Suppressor macrophage treated with lipopolysaccharide for 1 hour (primary cell): ENCODE data around the gene OVCH1.
"Not testable (repeated sequence)": the region's sequence is repeated elsewhere in the genome, so short reads cannot be mapped to it uniquely, and the experiment has no call there.

Experiments used
- DNase-seq, 3 donors: peaks; one replicate each; pipeline ENCODE4 v3.0.0-alpha.2; 2020 to 2022

The OVCH1 gene

DNA sequence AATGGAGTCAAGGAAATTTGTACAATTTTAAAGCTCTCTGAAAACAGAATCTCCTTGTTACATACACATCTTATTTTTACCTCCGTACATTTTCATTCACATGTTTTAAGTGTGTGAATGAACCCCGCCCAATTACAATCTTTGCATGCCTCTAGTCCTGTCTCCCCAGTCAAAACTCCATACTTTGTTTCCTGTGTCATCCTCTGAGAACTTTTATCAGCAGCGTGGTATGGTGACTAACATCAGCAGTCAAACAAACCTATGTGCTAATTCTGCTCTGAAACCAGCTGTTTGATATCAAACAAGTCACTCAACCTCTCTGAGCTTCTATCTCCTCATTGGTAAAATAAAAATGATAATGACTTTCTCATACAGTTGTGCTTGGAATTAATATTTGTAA is 100.7 kb downstream of the OVCH1 start:
- no peak for DNase-seq

DNA sequence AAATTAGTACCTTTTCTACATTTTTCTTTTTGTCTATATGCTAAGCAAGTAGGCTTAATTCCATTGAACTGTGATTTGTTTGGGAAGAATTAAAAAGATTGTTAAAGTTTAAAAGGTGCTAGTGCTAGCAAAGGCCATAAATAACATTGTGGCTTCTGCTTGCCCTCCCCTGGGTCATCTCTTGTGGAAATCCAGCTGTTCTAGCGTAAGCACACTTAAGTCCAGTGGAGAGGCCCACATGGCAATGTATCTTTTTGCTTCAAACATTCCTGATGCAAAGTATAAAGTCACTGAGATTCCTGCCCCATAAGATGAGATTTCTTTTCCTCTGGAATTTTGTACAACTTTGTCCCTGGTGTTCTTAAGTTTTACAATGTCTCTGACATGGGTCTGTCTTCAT is 102.1 kb downstream of the OVCH1 start:
- no peak for DNase-seq

DNA sequence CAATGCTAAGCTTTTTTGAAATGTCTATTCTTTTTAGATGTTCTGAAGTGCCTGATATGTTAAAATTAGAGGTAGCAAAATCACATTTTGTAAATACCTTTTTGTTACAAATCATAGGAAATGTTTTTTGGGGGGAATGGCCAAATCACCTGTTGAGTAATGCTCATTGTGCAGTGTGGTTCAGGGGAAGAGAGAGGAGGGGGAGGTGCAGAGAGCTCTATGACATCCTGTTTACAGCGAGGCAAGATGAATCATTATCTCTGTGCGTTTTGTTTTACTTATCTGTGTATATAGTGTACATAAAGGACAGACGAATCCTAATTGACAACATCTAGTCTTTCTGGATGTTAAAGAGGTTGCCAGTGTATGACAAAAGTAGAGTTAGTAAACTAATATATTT is 107.1 kb downstream of the OVCH1 start:
- DNase-seq: peak in 1 of 3 donors; percentile 4

DNA sequence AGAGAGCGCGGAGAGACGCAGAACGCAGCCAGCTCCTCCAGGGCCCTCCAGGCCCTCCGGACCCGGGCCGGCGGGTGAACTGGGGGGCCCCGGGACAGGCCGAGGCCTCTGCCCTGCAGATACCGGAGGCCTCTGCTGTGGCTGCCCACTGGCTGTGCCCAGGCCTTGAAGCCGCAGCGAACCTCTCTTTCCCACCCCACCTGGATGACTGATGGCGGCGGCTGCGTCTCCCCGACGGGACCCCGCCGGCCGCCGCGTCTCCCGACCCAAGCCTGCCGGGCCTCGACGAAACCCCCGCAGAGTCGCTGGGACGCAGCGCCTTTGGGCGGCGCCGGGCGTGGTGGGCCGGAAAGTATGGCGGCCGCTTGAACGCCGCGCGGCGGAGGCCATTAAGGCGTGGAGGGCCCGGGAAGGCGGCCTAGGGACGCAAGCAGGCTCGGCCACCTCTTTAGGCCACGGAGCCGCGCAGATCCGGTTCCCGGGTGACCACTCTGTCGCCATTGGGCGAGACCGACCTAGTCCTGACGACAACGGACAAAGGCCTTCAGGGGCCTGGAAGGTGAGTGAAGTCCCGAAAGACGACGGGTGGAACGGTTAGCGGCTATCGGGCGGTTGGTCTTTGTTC is 108.1 kb downstream of the OVCH1 start:
- DNase-seq: no peak

DNA sequence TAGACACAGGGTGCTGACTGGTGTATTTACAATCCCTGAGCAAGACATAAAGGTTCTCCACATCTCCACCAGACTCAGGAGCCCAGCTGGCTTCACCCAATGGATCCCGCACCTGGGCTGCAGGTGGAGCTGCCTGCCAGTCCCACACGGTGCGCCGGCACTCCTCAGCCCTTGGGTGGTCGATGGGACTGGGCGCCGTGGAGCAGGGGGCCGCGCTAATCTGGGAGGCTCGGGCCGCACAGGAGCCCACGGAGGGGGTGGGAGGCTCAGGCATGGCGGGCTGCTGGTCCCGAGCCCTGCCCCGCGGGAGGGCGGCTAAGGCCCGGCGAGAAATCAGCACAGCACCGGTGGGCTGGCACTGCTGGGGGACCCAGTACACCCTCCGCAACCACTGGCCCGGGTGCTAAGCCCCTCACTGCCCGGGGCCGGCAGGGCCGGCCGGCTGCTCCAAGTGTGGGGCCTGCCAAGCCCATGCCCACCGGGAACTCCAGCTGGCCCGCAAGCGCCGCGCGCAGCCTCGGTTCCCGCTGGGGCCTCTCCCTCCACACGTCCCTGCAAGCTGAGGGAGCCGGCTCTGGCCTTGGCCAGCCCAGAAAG is 111.3 kb downstream of the OVCH1 start:
- DNase-seq: not testable (repeated sequence)

DNA sequence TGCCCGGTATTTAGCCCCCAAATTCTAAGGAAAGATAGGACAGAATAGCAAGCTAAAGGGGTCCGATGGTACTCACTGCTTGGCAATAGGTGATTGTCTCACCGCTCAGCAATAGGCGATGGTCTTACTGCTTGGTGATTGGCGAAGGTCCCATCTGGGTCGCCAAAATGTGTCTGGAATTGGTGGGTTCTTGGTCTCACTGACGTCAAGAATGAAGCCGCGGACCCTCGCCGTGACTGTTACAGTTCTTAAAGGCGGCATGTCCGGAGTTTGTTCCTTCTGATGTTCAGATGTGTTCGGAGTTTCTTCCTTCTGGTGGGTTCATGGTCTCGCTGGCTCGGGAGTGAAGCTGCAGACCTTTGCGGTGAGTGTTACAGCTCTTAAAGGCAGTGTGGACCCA is 112.3 kb downstream of the OVCH1 start:
- DNase-seq: not testable (repeated sequence)

DNA sequence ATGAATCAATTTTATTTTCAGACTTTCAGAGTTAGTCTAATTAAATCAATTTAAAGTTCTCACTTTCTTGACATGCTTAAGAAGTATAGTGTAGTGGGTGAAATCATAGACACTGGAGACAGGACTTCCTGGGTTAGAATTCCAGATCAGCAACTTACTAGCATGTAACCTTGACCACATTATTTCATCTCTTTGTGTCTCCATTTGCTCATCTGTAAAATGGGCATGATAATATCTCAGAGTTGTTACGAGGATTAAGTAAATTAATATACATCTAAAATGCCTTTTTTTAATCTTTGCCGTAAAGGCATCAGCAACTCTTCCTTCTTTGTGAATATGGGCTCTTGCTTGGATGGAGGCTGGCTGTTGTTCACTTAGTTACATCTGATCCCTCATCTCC is 115.2 kb downstream of the OVCH1 start:
- DNase-seq: no peak

DNA sequence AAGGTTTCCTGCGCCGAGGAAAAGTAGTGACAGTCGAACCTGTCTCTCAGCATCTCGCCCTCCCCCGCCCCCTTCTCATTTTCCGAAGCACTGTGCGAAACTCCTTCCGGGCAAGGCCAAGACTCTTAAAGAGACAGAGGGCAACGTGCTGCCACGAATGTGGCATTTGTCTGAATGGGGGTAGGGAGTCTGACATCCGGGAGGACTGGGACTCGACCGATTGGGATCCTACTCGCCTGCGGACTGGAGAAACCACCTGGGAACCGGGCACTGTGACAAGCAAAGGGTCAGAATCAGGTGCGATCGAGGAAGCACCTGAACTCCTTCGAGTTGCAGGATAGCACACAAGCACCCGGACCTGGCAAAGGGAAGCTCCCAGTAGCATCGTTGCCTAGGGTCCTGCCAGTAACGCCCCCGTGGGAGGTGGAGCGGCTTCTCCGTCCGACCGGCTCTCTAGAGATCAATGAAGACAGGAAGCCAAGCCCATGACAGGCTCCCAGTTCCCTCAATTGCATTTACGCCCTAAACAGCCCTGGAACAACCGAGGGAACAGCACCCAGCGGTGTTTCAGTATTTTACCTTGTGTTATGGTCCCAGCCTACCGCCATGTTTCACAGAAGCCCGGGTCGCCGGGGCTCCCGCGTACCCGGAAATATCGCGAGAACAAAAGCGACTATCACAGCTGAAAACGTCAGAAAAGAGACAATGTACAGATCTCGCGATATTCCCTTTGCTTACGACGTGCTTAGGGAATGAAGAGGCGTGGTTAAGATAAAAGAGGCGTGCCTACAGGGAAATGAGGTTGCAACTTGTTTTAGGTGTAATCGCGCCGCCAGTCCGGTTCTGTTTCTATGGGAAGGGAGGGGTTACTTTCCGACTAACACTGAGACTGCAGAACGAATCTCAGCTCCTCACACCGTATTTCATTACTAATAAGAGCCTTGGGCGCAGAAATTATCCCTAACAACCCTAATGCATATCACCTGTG is 116.7 kb downstream of the OVCH1 start, which contains the start of gene ERGIC2:
ERGIC2 (minus strand) TSS at position 637 of the 988 bp plus-strand sequence. CDS start 9,539 bp downstream, outside the sequence.
- DNase-seq: peak; percentile 97 to 100 (median 100)
